COLO829 (cell line): Measurements from ENCODE around the gene BABAM2.

Source experiments
- DNase-seq: peaks from one replicate; pipeline ENCODE4 v3.0.0; 2012; ENCODE audit warnings: low spot score

BABAM2 gene

GRCh38 chr2:28346587-28346986 is 456.1 kb downstream of the BABAM2 start:
- no peak for DNase-seq

GRCh38 chr2:28347193-28347592 is 456.7 kb downstream of the BABAM2 start:
- no peak for DNase-seq

DNA sequence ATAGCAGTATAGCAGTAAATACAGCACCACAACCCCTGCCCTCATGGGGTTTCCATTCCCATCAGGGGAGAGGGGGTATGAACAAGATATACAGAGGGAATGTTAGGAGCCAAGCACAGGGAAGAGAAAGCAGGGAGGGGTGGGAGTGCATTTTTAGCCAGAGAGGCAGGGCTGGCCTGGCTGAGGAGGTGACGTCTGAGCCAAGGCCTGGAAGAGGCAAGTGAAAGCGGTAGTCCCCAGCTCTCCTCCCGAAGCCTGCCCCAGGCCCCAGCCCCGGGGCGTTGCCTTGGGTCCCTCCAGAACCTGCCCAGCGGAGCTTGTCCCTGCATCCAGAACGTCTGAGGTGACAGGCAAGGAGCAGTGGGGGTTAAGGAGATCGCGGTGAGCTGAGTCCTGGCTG is 457.1 kb downstream of the BABAM2 start:
- DNase-seq = no peak

GRCh38 chr2:28348149-28348567 is 457.6 kb downstream of the BABAM2 start:
- no peak for DNase-seq

- no peak for DNase-seq
Observed at GRCh38 chr2:28348921-28349320, 458.4 kb downstream of the BABAM2 start.

DNA sequence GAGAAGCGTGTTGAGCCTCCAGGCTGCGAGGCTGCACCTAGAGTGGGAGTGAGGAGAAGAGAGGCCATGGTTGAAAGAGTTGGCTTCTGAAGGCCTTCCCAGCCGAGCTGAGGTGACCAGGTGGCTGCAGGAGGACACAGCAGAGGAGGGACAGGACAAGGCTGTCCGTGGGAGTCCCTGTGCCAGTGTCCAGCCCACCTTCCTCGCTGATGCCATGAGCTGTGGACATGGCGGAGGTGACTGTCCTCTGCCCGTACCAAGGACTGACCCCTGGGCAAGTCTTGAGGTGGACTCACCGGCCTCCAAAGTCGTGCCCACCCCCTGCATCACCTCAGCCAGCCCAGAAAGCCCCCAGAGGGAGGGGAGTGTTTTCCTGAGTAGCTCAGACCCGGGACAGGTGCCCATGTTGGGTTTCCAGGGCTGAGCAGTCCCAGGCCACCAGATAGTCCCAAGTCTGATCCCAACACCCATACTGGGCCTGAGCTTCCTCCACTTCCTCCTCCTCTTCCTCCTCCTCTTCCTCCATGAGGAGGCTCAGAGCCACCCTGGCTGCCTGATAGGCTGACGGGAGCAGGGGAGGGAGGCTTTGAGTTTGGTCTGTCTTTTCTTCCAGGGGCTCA is 459.1 kb downstream of the BABAM2 start:
- DNase-seq = no peak

- no peak for DNase-seq
Observed at GRCh38 chr2:28350196-28350595, 459.7 kb downstream of the BABAM2 start.

DNA sequence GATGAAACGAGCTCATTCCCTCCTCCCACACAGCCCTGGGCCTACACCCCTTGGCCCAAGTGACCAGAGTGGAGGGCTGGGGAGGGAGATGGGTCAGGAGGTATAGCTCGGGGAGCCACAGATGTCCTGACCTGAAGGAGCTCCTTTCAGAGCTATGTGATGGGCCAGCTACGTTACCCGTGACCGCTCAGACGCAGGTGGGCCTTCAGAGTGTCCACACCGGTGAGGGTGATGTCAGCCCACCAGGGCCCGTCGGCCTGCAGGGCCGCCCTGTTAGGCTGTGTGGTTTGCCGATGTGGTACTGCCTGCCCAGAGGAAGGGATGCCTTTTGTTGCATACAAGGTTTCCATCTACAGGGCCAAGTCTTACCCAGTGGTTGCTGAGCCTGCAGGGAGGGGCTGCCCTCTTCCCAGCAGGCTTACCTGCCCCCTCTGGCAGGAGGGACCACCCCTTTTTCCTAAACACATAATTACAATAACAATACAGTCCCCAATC is 460.3 kb downstream of the BABAM2 start:
- no peak for DNase-seq

DNA sequence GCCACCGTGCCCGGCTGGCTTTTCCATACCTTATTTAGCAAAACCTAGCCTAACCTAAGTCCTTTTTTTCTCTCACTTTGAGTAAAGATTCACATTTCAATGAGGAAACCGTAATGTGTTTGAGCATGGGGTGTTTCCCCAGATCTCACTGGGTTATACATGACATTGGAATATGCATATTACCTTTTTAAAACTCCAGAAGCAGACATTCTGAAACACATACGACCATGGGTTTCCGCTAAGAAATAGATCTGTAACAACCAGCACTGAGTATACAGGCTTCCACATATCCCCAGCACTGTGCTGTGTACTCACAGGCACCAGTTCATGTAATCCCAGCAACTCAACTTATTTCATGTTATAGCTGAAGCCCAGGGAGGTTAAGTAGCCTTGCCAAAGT is 461.1 kb downstream of the BABAM2 start:
- no peak for DNase-seq

GRCh38 chr2:28352104-28352503 is 461.6 kb downstream of the BABAM2 start:
- no peak for DNase-seq

- DNase-seq = no peak
Observed at GRCh38 chr2:28352610-28353195, 462.2 kb downstream of the BABAM2 start.

DNA sequence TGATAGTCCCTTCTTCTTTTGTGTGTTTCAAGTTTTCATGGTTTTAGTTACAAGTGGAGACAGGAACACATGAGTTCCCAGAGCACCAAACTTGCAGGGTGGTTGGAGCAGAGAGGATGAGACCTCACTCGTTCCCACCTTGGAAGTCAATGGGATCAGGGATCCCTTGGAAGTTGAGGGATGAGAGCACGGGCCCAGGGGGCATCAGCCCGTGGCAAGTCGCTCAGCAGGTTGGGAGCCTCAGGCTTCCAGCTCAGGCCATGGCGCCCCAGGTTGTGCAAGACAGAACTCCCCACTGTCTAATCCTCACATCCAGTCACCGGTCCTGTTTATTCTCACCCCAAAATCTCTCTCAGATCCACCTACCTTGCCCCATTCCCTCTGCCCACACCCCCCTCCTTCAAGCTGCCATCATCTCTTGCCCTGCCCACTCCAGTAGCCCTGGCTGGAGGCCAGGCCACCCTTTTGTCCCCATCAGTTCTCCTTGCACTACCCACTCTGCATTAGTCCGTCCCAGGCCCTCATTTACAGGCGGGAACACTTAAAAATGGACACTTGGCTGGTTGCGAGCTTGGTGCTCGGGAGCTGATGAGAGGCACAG is 464.5 kb downstream of the BABAM2 start:
- no peak for DNase-seq

GRCh38 chr2:28355521-28356094 is 465.1 kb downstream of the BABAM2 start:
- DNase-seq = no peak

- no peak for DNase-seq
Observed at GRCh38 chr2:28356095-28356911, 465.8 kb downstream of the BABAM2 start.

DNA sequence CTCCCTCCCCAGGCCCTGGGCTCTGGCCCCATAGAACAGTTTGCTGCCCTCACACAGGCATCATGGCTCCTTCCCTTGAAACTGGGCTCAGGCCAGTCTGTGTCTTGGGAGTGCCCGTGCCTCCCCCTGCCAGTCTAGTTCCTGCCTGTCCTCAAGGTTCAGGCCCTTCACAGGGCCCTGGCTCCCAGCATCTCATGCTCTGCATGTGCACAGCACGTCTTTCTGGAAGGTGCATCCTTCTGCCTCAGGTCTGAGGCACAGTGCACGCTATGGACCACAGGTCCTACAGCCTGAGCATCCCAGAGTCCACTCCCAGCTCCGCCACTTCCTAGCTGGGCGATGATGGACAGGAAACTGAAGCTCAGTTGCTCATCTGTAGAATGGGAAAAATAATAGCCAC is 466.5 kb downstream of the BABAM2 start:
- no peak for DNase-seq

GRCh38 chr2:28357948-28358667 is 467.6 kb downstream of the BABAM2 start:
- no peak for DNase-seq

GRCh38 chr2:28358668-28359201 is 468.2 kb downstream of the BABAM2 start:
- DNase-seq = no peak

- DNase-seq = no peak
Observed at GRCh38 chr2:28359222-28360057, 468.9 kb downstream of the BABAM2 start.

DNA sequence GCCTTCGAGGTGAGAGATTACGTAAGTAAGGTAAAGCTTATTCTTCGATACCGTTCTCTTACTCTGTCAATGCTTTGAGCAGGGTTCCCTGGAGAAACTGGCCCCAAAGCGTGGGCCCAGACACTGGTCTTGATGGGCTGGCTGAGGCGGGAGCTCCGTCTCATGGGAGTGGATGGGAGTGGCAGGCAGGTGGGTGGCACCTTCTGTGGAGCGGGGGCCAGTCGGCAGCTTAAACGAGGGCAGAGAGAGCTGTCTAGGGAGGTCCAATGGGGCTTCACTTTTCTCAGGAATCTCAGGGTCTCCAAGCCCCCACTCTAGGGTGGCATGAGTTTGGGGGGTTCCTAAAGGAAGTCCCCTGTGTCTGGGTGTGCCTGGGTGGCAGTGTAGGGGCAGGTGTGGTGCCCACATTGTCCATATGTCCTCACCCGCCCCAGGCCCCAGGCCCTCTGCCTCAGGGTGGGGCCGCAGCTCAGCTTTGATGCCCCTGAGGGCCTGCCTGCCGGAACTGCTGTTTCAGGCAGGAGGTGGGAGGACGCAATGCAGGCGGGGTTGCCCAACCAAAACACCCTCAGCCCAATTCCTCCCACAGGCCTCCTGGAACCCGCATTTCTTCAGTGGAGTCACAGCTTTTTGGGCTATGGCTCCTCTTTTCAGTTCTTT is 469.7 kb downstream of the BABAM2 start:
- DNase-seq = no peak

DNA sequence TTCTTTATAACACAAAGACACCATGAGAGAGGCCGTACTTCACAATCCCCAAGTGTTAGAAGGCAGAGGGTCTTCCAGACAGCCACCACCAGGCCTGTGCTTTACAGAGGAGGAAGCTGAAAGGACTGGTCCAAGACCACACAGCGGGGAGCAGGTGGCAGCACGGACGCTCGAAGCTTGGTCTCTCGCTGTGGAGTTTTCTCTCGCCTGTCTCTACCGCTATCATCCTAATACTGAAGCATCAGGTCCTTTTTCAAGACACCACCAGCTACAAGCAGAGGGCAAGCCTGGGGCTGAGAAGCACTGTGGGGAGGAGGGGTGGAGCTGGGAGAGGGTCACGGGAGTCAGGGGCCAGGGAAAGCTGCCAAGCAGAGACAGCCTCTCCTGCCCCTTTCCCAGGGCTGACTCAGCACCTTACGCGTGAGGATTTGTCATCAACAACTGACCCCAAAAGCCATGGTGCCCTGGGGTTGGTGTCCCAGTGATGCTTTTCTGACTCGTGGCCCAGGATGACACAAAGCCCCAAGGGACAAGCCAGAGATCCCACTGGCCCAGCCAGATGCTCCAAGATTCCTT is 470.3 kb downstream of the BABAM2 start:
- DNase-seq = no peak
